Measurements from ENCODE around the gene MED10.

GRCh38 chr5:6398570-6399230, 20.4 kb upstream of the MED10 start:
- TF ChIP-seq, protein P1, sequence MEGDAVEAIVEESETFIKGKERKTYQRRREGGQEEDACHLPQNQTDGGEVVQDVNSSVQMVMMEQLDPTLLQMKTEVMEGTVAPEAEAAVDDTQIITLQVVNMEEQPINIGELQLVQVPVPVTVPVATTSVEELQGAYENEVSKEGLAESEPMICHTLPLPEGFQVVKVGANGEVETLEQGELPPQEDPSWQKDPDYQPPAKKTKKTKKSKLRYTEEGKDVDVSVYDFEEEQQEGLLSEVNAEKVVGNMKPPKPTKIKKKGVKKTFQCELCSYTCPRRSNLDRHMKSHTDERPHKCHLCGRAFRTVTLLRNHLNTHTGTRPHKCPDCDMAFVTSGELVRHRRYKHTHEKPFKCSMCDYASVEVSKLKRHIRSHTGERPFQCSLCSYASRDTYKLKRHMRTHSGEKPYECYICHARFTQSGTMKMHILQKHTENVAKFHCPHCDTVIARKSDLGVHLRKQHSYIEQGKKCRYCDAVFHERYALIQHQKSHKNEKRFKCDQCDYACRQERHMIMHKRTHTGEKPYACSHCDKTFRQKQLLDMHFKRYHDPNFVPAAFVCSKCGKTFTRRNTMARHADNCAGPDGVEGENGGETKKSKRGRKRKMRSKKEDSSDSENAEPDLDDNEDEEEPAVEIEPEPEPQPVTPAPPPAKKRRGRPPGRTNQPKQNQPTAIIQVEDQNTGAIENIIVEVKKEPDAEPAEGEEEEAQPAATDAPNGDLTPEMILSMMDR (IDR thresholded peaks at IDR 0.05): no peak
- TF ChIP-seq POLR2A (IDR thresholded peaks at IDR 0.05) (no peak), EP300 (IDR thresholded peaks at IDR 0.05) (no peak), POLR2AphosphoS5 (IDR thresholded peaks at IDR 0.05) (no peak)
